ENCODE data around the gene ANP32B.

Gene ANP32B

DNA sequence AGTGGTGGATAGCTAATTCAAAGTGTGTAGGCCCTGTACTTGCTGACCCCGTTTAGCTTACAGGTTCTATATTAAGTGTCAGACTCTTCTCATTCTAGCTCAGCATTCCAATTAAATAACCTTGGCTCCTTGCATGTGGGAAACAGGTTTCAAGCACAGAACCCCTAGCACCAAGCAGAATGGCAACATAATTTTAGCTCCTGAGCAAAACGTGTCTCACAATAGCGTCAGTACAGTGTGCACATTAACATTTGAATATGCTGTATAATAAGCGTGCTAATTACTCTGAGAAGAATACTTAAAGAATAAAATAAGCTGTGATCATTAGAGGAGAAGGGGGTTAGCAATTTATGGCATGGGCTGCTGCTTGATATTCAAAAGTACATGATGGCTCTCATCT lies 21.0 kb upstream of the ANP32B start:
- TF ChIP-seq, protein P1, sequence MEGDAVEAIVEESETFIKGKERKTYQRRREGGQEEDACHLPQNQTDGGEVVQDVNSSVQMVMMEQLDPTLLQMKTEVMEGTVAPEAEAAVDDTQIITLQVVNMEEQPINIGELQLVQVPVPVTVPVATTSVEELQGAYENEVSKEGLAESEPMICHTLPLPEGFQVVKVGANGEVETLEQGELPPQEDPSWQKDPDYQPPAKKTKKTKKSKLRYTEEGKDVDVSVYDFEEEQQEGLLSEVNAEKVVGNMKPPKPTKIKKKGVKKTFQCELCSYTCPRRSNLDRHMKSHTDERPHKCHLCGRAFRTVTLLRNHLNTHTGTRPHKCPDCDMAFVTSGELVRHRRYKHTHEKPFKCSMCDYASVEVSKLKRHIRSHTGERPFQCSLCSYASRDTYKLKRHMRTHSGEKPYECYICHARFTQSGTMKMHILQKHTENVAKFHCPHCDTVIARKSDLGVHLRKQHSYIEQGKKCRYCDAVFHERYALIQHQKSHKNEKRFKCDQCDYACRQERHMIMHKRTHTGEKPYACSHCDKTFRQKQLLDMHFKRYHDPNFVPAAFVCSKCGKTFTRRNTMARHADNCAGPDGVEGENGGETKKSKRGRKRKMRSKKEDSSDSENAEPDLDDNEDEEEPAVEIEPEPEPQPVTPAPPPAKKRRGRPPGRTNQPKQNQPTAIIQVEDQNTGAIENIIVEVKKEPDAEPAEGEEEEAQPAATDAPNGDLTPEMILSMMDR (IDR thresholded peaks at IDR 0.05; ENCODE audit: low read depth, low read length) = no peak
- H3K4me1 ChIP-seq = no peaks in the 10 kb centered on the region
- no peak for DNase-seq
- H3K4me3 ChIP-seq (ENCODE audit: low read depth, low read length) = no peak overlapping the region
- no peaks in the 10 kb centered on the region for H3K9me3 ChIP-seq
- no peaks in the 10 kb centered on the region; the same call in 1 of the 2 replicates for H3K27me3 ChIP-seq
- H3K36me3 ChIP-seq = no peaks in the 10 kb centered on the region

DNA sequence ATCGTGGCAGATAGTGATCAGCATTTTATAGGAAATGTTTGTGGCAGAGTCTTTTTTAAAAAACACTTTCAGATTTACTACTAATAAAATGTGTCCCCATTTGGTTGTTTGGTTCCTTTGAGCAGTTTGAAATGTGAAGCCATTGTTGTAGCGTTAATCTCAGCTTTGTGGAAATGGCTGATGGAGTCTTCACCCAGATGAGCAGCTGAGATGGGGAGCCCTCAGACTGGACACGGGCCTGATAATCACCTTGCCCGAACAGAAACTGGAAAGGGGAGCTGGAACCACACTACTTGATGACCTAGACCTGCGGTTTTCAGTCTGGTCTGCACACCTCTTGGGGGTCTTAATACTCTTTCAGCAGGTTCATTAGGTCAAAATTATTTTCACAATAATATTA lies 20.6 kb upstream of the ANP32B start:
- Histone ChIP-seq H3K27me3 (no peaks in the 10 kb centered on the region; the same call in 1 of the 2 replicates), H3K36me3 (no peaks in the 10 kb centered on the region), H3K4me1 (no peaks in the 10 kb centered on the region), H3K9me3 (no peaks in the 10 kb centered on the region), H3K4me3 (ENCODE audit: low read depth, low read length) (no peak overlapping the region)
- TF ChIP-seq, protein P1 (IDR thresholded peaks at IDR 0.05; ENCODE audit: low read depth, low read length) = no peak
- no peak for DNase-seq

DNA sequence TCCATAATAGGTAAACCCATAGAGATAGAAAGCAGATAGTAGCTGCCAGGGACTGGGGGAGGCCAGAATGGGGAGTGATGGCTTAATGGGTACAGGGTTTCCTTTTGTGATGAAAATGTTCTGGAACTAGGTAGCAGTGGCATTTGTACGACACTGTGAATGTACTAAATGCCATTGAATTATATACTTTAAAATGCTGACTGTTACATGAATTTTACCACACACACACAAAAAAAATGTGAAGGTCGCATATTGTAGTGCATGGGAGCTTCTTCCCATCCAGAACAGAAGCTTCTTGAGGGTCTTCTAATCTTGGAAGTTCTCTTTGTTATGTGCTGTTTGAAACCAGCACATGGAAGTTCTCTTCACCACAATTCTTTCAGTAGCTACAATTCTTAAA lies 19.9 kb upstream of the ANP32B start:
- DNase-seq = no peak
- H3K4me1 ChIP-seq = no peaks in the 10 kb centered on the region
- no peak overlapping the region for H3K4me3 ChIP-seq (ENCODE audit: low read depth, low read length)
- TF ChIP-seq, protein P1 (IDR thresholded peaks at IDR 0.05; ENCODE audit: low read depth, low read length) = no peak
- H3K36me3 ChIP-seq = no peaks in the 10 kb centered on the region
- no peaks in the 10 kb centered on the region for H3K9me3 ChIP-seq
- H3K27me3 ChIP-seq = no peaks in the 10 kb centered on the region; the same call in 1 of the 2 replicates

DNA sequence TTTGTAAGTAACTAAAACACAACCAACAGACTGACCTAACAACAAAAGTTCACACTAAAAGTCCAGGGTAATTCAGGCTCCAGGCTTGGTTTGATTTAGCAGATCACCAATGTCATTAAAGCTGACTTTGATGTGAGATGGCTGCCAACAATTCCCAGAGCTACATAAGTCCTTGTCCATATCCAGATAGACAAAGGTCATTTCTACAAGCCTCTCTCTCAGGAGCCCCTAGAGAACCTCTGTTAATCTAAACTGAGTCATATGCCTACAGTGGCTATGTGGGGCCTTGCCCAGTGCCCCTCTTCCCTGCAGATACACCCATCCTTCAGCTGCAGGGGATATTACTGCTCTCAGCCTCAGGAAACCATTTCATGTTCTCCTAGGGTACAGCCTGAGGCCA lies 18.2 kb upstream of the ANP32B start:
- DNase-seq = no peak
- Histone ChIP-seq H3K4me3 (ENCODE audit: low read depth, low read length) (no peak overlapping the region), H3K27me3 (no peaks in the 10 kb centered on the region; the same call in 1 of the 2 replicates), H3K4me1 (no peaks in the 10 kb centered on the region), H3K36me3 (no peaks in the 10 kb centered on the region), H3K9me3 (no peaks in the 10 kb centered on the region)
- TF ChIP-seq, protein P1 (IDR thresholded peaks at IDR 0.05; ENCODE audit: low read depth, low read length) = no peak

DNA sequence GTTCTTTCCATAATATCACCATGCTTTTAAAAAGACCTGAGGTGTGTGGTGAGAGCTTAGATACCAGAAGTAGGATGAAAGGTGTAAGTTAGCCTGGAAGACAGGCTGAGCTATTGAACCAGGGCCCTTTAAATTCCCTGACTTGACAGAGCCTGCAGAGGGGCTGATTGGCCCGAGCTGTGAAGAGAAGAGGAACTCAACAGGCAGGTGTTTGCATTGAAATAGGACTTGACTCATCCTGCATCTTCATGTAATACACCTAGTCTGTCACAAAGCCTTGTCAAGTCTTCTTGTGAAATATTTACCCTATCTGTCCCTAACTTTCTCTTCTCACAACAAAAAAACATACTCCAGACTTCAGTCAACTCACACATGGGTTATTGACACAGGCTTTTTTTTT lies 16.6 kb upstream of the ANP32B start:
- H3K36me3 ChIP-seq = no peaks in the 10 kb centered on the region
- no peak for DNase-seq
- TF ChIP-seq, protein P1 (IDR thresholded peaks at IDR 0.05; ENCODE audit: low read depth, low read length) = no peak
- no peak overlapping the region for H3K4me3 ChIP-seq (ENCODE audit: low read depth, low read length)
- no peaks in the 10 kb centered on the region for H3K9me3 ChIP-seq
- H3K4me1 ChIP-seq = no peaks in the 10 kb centered on the region
- no peaks in the 10 kb centered on the region; the same call in 1 of the 2 replicates for H3K27me3 ChIP-seq

DNA sequence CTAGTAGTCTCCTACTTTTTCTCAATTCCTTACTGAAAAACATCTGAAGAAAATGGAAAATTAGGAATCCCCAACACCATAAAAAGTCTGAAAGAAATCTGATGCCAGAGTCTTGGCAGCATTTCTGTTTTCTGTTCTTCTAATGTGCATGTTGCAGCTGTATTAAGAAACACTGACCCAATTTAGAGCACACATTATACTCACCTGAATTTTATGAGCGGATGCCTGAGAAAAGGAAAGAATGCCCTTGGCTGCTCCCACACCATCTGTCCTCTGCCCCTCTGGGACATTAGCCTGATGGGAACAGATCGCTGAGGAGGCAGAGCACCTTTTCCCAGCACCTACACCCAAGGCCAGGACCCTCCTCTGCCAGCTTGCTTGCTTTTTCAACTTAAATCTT lies 14.1 kb upstream of the ANP32B start:
- Histone ChIP-seq H3K9me3 (no peaks in the 10 kb centered on the region), H3K4me1 (no peaks in the 10 kb centered on the region), H3K27me3 (peaks cover 4% of the 10 kb centered on the region; the same call in 1 of the 2 replicates), H3K36me3 (no peaks in the 10 kb centered on the region), H3K4me3 (ENCODE audit: low read depth, low read length) (no peak overlapping the region)
- DNase-seq = no peak
- TF ChIP-seq, protein P1 (IDR thresholded peaks at IDR 0.05; ENCODE audit: low read depth, low read length) = no peak
